OCI-LY3 (cell line): Measurements from ENCODE around the gene CALHM4.

Source experiments
- CTCF ChIP-seq: fragments of 200-600, 300-600 bp; sonication (generic); IDR thresholded peaks from 2 replicates; pipeline ENCODE4 v1.5.1; 2014; ENCODE audit warnings: antibody characterized with exemption, low read length, low read depth
- EZH2phosphoT487 ChIP-seq: fragments of 200-600 bp; shearing (Covaris generic); IDR thresholded peaks from 2 replicates; pipeline ENCODE4 v1.6.1; 2018; ENCODE audit warnings: antibody characterized with exemption, mixed run types, low read depth

DNA sequence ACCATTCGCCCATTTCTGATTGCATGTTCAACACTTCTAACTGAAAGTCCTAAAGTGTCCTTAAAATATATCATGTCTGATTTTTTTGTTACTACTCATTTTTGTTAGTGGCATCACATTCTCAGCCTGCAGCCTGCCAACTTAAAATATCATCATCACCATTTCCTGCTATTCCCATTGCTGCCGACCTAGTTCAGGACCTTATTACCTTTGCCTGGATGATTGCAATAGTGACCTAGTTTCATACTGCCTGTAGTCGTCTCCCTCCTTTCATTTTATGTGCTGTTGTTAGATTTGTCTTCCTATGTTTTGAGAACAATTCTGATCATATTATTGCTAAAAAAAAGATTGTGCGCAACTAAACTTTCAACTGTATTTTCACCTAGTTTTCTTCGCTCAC lies 23.9 kb downstream of the CALHM4 start:
- TF ChIP-seq CTCF = no peak
- no peak for TF ChIP-seq EZH2phosphoT487
